Measurements from ENCODE around the gene CYB5R3. TPM values are rescaled to one million over a fixed set of nuclear protein-coding genes. Genes with fewer than 3 reads are reported as not detected.

Gene CYB5R3
- polyA plus RNA-seq, 1 donor (not counting 4 experiments of a cell fraction or from before 2014, with no cell fraction given) = 102 TPM

DNA sequence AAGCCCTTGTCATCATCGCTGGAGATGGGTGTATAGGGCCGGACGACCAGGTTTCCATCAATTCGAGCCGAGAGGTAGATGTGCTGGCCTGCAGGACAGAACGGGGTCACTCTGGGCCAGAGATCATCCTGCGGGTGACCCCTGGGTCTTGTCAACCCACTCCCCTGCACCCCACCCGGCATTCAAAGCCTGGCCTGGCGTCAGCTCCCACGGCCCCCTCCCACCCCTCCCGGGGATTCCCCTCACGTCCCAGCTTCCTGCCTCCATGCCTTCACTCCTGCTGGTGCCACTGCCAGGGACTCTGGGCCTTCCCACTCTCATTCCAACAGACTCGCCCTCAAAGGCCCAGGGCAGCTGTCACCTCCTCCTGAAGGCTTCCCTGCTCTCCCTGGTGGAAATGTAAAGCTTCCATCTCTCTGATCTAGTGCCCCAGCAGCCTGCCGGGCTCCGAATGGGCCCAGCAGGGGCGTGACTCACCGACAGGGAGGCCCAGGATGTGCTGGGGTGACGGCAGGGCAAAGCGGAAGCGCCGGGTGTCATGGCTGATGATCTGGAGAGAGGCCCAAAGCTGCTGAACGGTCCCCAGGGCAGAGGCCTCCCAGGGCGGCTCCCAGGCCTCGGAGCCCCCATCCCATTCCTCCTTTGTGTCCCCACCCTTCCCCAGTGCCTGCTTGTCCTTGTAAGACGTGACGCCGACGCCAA lies 18.1 kb downstream of the CYB5R3 start:
- no peaks in the 10 kb centered on the region for H4K20me1 ChIP-seq (ENCODE audit: control insufficient read depth, extremely low read depth, insufficient read depth, low read length)
- peak overlapping the region; percentile 75 for H2AFZ ChIP-seq (ENCODE audit: control insufficient read depth, low read length)
- H3K9me1 ChIP-seq (ENCODE audit: control insufficient read depth, extremely low read depth, insufficient read depth, low read length) = no peaks in the 10 kb centered on the region
- no peak for DNase-seq (ENCODE audit: low read depth, low spot score)
- peak overlapping the region; percentile 72 for H3K27ac ChIP-seq (ENCODE audit: control insufficient read depth, insufficient read depth, low read length)
- H3K27me3 ChIP-seq (ENCODE audit: control insufficient read depth, extremely low read depth, insufficient read depth, low read length) = no peaks in the 10 kb centered on the region
- TF ChIP-seq EZH2 (IDR thresholded peaks at IDR 0.05; ENCODE audit: low read length) = no peak
- peak in 1 of 3 experiments; percentile 2 for TF ChIP-seq CTCF (optimal IDR thresholded peaks at IDR 0.05 in 1 of 3, IDR thresholded peaks at IDR 0.05 in 1 of 3, conservative IDR thresholded peaks at IDR 0.05 in 1 of 3; ENCODE audit: extremely low read depth in 1 of 3, insufficient read depth in 2 of 3, low read length in 3 of 3)
- H3K4me2 ChIP-seq (ENCODE audit: control insufficient read depth, extremely low read depth, insufficient read depth, low read depth, low read length) = peak overlapping the region; percentile 64
- H3K36me3 ChIP-seq (ENCODE audit: control insufficient read depth in 2 of 2, extremely low read depth in 1 of 2, insufficient read depth in 2 of 2, low read length in 2 of 2) = peaks cover 45 to 48% of the 10 kb centered on the region in 2 experiments
- peaks cover 24% of the 10 kb centered on the region for H3K79me2 ChIP-seq (ENCODE audit: control insufficient read depth, insufficient read depth, low read length)
- H3K4me3 ChIP-seq (ENCODE audit: control insufficient read depth in 2 of 3, extremely low read depth in 1 of 3, insufficient read depth in 2 of 3, low read depth in 1 of 3, low read length in 3 of 3) = peak overlapping the region in 1 of 3 experiments; percentile 26
- H3K4me1 ChIP-seq (ENCODE audit: control insufficient read depth, extremely low read depth, insufficient read depth, low read length) = peaks cover 29% of the 10 kb centered on the region
- peak; percentile 87 for FAIRE-seq
- H3K9me3 ChIP-seq (ENCODE audit: control insufficient read depth, low read depth, low read length) = no peaks in the 10 kb centered on the region
- dilution Hi-C loops (cut with MboI; ENCODE audit: extremely low pct_ligation_motif_present, low sequenced_read_pairs) = no loop called here
- H3K9ac ChIP-seq (ENCODE audit: control insufficient read depth, extremely low read depth, insufficient read depth, low read length) = peak overlapping the region; percentile 72

DNA sequence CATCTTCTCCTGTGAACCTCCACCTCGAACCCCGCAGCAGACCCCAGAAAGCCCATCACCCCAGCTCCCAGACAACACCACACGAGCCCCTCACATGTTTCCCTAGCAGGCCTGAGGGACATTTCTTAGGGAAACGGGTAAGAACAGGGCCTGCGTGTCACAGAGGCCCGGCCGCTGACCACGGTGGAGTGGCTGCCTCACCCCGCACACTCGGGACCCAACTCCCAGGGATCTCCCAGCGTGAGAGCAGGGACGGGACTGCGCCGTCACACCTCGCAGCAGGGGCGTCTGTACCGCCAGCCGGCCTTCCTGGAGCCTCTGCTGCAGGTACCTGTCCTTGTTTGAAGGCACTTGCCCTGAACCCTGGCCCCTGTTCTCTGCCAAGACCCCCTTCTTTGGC lies 19.0 kb downstream of the CYB5R3 start:
- no peak overlapping the region for H3K4me3 ChIP-seq (ENCODE audit: control insufficient read depth in 2 of 3, extremely low read depth in 1 of 3, insufficient read depth in 2 of 3, low read depth in 1 of 3, low read length in 3 of 3)
- no peaks in the 10 kb centered on the region for H4K20me1 ChIP-seq (ENCODE audit: control insufficient read depth, extremely low read depth, insufficient read depth, low read length)
- no peak overlapping the region for H3K4me2 ChIP-seq (ENCODE audit: control insufficient read depth, extremely low read depth, insufficient read depth, low read depth, low read length)
- H3K36me3 ChIP-seq (ENCODE audit: control insufficient read depth in 2 of 2, extremely low read depth in 1 of 2, insufficient read depth in 2 of 2, low read length in 2 of 2) = peaks cover 49 to 53% of the 10 kb centered on the region in 2 experiments
- peaks cover 21% of the 10 kb centered on the region for H3K4me1 ChIP-seq (ENCODE audit: control insufficient read depth, extremely low read depth, insufficient read depth, low read length)
- FAIRE-seq (no peak), DNase-seq (ENCODE audit: low read depth, low spot score) (no peak)
- no peak overlapping the region for H3K9ac ChIP-seq (ENCODE audit: control insufficient read depth, extremely low read depth, insufficient read depth, low read length)
- TF ChIP-seq CTCF (optimal IDR thresholded peaks at IDR 0.05 in 1 of 3, IDR thresholded peaks at IDR 0.05 in 1 of 3, conservative IDR thresholded peaks at IDR 0.05 in 1 of 3; ENCODE audit: extremely low read depth in 1 of 3, insufficient read depth in 2 of 3, low read length in 3 of 3) = no peak
- no peak for TF ChIP-seq EZH2 (IDR thresholded peaks at IDR 0.05; ENCODE audit: low read length)
- dilution Hi-C loops (cut with MboI; ENCODE audit: extremely low pct_ligation_motif_present, low sequenced_read_pairs) = no loop called here
- no peaks in the 10 kb centered on the region for H3K9me1 ChIP-seq (ENCODE audit: control insufficient read depth, extremely low read depth, insufficient read depth, low read length)
- H3K79me2 ChIP-seq (ENCODE audit: control insufficient read depth, insufficient read depth, low read length) = peaks cover 24% of the 10 kb centered on the region
- H3K27ac ChIP-seq (ENCODE audit: control insufficient read depth, insufficient read depth, low read length) = no peak overlapping the region
- no peak overlapping the region for H2AFZ ChIP-seq (ENCODE audit: control insufficient read depth, low read length)
- H3K27me3 ChIP-seq (ENCODE audit: control insufficient read depth, extremely low read depth, insufficient read depth, low read length) = no peaks in the 10 kb centered on the region
- no peaks in the 10 kb centered on the region for H3K9me3 ChIP-seq (ENCODE audit: control insufficient read depth, low read depth, low read length)

Data from keratinocyte (primary cell).